Heart left ventricle (tissue), 13 donors: ENCODE measurements around the gene PBX1.

Source experiments
- POLR2A ChIP-seq, 2 donors: fragments of 450-650 bp; IDR thresholded peaks; one replicate each; pipeline ENCODE4 v1.6.1; 2017; ENCODE audit warnings: antibody characterized with exemption in 2 of 2, mild to moderate bottlenecking in 2 of 2, moderate library complexity in 2 of 2
- TF ChIP-seq, protein P1 (sequence below), 12 donors: fragments of 200-600 bp; sonication (generic) in 4 of 12; IDR thresholded peaks; one replicate each; pipeline versions ENCODE4 v1.5.0 to v1.8.0; 2018 to 2022; ENCODE audit warnings: antibody characterized with exemption in 12 of 12, mild to moderate bottlenecking in 5 of 12
- donor health status: ischemic (EF 13 %, LVEDD 7.1; RV severe dilation, severe dysfunction).
- donor health status: DM: no; HTN: yes; CAD: no.
- donor health status: DM: no; HTN: no; CAD: no.
- donor health status: ischemic (EF 25% LVEDD 6.9; RV normal size, moderate dysfunction).
- donor health status: ischemic (EF 25% LVEDD 5.7; RV mildly dilated, moderate dysfunction).
- donor health status: ischemic (EF 35%, LVEDD 5.7; RV mildly dilated, moderate dysfunction).
- donor health status: nonischemic (EF 11% LVEDD 7.7; RV severe dilation, severe dysfunction).
- donor health status: DM: yes; HTN: yes; CAD: no.
- donor health status: PGD.
- donor health status: ischemic (EF 29% LVEDD 5.4; RV normal size, mild dysfunction).
- donor health status: nonischemic (EF 23%, LVEDD 6.1; RV moderate dilation, normal function).

- TF ChIP-seq, protein P1, sequence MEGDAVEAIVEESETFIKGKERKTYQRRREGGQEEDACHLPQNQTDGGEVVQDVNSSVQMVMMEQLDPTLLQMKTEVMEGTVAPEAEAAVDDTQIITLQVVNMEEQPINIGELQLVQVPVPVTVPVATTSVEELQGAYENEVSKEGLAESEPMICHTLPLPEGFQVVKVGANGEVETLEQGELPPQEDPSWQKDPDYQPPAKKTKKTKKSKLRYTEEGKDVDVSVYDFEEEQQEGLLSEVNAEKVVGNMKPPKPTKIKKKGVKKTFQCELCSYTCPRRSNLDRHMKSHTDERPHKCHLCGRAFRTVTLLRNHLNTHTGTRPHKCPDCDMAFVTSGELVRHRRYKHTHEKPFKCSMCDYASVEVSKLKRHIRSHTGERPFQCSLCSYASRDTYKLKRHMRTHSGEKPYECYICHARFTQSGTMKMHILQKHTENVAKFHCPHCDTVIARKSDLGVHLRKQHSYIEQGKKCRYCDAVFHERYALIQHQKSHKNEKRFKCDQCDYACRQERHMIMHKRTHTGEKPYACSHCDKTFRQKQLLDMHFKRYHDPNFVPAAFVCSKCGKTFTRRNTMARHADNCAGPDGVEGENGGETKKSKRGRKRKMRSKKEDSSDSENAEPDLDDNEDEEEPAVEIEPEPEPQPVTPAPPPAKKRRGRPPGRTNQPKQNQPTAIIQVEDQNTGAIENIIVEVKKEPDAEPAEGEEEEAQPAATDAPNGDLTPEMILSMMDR (IDR thresholded peaks at IDR 0.05): peak in 1 of 12 donors; percentile 8
- TF ChIP-seq POLR2A (IDR thresholded peaks at IDR 0.05): no peak
Measured at GRCh38 chr1:164704954-164705353, 146.0 kb downstream of the PBX1 start.
